Measurements from ENCODE around the gene ZDHHC8.

- TF ChIP-seq RFX5 (IDR thresholded peaks at IDR 0.05) (no peak), POLR2A (IDR thresholded peaks at IDR 0.05; ENCODE audit: low read length) (no peak), EP300 (IDR thresholded peaks at IDR 0.05) (no peak), ZNF302 (CRISPR knock-in tag; IDR thresholded peaks at IDR 0.05) (no peak), HEYL (CRISPR knock-in tag; IDR thresholded peaks at IDR 0.05) (no peak), BHLHE40 (IDR thresholded peaks at IDR 0.05; ENCODE audit: low read depth, low read length) (no peak)
- TF ChIP-seq, protein P1, sequence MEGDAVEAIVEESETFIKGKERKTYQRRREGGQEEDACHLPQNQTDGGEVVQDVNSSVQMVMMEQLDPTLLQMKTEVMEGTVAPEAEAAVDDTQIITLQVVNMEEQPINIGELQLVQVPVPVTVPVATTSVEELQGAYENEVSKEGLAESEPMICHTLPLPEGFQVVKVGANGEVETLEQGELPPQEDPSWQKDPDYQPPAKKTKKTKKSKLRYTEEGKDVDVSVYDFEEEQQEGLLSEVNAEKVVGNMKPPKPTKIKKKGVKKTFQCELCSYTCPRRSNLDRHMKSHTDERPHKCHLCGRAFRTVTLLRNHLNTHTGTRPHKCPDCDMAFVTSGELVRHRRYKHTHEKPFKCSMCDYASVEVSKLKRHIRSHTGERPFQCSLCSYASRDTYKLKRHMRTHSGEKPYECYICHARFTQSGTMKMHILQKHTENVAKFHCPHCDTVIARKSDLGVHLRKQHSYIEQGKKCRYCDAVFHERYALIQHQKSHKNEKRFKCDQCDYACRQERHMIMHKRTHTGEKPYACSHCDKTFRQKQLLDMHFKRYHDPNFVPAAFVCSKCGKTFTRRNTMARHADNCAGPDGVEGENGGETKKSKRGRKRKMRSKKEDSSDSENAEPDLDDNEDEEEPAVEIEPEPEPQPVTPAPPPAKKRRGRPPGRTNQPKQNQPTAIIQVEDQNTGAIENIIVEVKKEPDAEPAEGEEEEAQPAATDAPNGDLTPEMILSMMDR (IDR thresholded peaks at IDR 0.05) = no peak
These were observed 1.9 kb upstream of the ZDHHC8 start for GRCh38 chr22:20129747-20130014.

Measured in A549 (cell line).